K562 (cell line): ENCODE measurements around the gene SLC2A13. TPM values are rescaled to one million over a fixed set of nuclear protein-coding genes. Genes with fewer than 3 reads are reported as not detected.

ENCODE experiments used
- ATAC-seq: fragments of 200-7000 bp; cut with Tn5 transposase; 3 replicates; pipeline ENCODE4 v1.9.1; 2020; ENCODE audit warnings: moderate library complexity
- BruUV-seq: library from RNA; stranded (reverse); fragments of 400-500 nt; replicated peaks from 2 replicates; lab custom pipeline; 2021; lab: Mats Ljungman, UMichigan
- CTCF ChIA-PET: fragments of 300-600 bp; formaldehyde crosslinking; extraction: SDS; loops from one replicate; lab custom pipeline; 2021; ENCODE audit warnings: low intra/inter-chr PET ratio; lab: Yijun Ruan, JAX
- POLR2A ChIA-PET: fragments of 300-600, 350-650 bp; sonication (Branson Sonifier 250); formaldehyde crosslinking; extraction: SDS; loops from one replicate; lab custom pipeline; 2021; ENCODE audit warnings: antibody characterized with exemption, inconsistent platforms; lab: Yijun Ruan, JAX
- DNase-seq, 4 experiments: peaks; one replicate each; pipeline versions ENCODE4 v3.0.0 to v3.0.0-alpha.2; 2011 to 2018; ENCODE audit warnings: low spot score in 3 of 4, mixed read lengths in 3 of 4; ENCODE audit errors: extremely low read depth in 1 of 4
- FAIRE-seq: peaks from 2 replicates; lab custom pipeline; 2011; peaks lifted over from hg19 to GRCh38; lab: Jason Lieb, UNC
- H2AFZ ChIP-seq: 2 replicates; pipeline ENCODE4 v1.6.0; 2011; ENCODE audit warnings: low read depth, low read length, control low read depth, inconsistent platforms
- H3K27ac ChIP-seq: fragments of 200-600 bp; 3 replicates; pipeline ENCODE4 v1.8.0; 2011; ENCODE audit warnings: low read depth, mild to moderate bottlenecking, control low read depth, inconsistent platforms, low read length, moderate library complexity, mixed read lengths; ENCODE audit errors: extremely low read depth
- H3K27me3 ChIP-seq, 2 experiments: fragments of 300-600 bp in 1 of 2; 2 replicates in 1 of 2; 3 replicates in 1 of 2; pipeline versions ENCODE4 v1.6.0 to v1.8.0; 2011; ENCODE audit warnings: inconsistent platforms in 2 of 2, low read length in 2 of 2, mild to moderate bottlenecking in 1 of 2, mixed read lengths in 1 of 2, moderate library complexity in 1 of 2; ENCODE audit not compliant: control insufficient read depth in 2 of 2, insufficient read depth in 2 of 2
- H3K36me3 ChIP-seq: fragments of 300-600 bp; 3 replicates; pipeline ENCODE4 v1.8.0; 2011; ENCODE audit warnings: mild to moderate bottlenecking, low read length, inconsistent platforms; ENCODE audit not compliant: control insufficient read depth, insufficient read depth
- H3K4me1 ChIP-seq, 2 experiments: fragments of 200-600 bp in 1 of 2; replicated peaks in 1 of 2; 2 replicates in 1 of 2; 3 replicates in 1 of 2; pipeline versions ENCODE4 v1.5.1 to v1.8.0; 2011; ENCODE audit warnings: inconsistent platforms in 2 of 2, low read length in 2 of 2, mild to moderate bottlenecking in 1 of 2, mixed read lengths in 1 of 2, moderate library complexity in 1 of 2; ENCODE audit not compliant: control insufficient read depth in 2 of 2, insufficient read depth in 2 of 2
- H3K4me2 ChIP-seq: 2 replicates; pipeline ENCODE4 v1.6.1; 2011; ENCODE audit warnings: low read length, control low read depth, inconsistent platforms, mixed read lengths; ENCODE audit not compliant: insufficient read depth
- H3K4me3 ChIP-seq: fragments of 200-600 bp; sonication (generic), shearing (Covaris generic); 2 replicates; pipeline ENCODE4 v1.5.1; 2016; ENCODE audit warnings: control low read depth, inconsistent platforms
- H3K79me2 ChIP-seq: fragments of 200-600 bp; 3 replicates; pipeline ENCODE4 v1.8.0; 2011; ENCODE audit warnings: low read length, inconsistent platforms; ENCODE audit not compliant: control insufficient read depth, insufficient read depth
- H3K9ac ChIP-seq, 2 experiments: 2 replicates each; pipeline versions ENCODE4 v1.6.0 to v1.6.1; 2011; ENCODE audit warnings: low read depth in 2 of 2, low read length in 2 of 2, control low read depth in 1 of 2, inconsistent platforms in 1 of 2, mild to moderate bottlenecking in 1 of 2, mixed read lengths in 1 of 2; ENCODE audit not compliant: insufficient read depth in 1 of 2
- H3K9me1 ChIP-seq: one replicate; pipeline ENCODE4 v1.6.0; 2011; ENCODE audit warnings: inconsistent platforms, mild to moderate bottlenecking, low read length, moderate library complexity; ENCODE audit not compliant: control insufficient read depth, insufficient read depth
- H3K9me3 ChIP-seq: replicated peaks from 2 replicates; pipeline ENCODE4 v1.5.1; 2011; ENCODE audit warnings: low read depth, low read length, inconsistent platforms; ENCODE audit not compliant: control insufficient read depth, insufficient read depth
- H4K20me1 ChIP-seq: replicated peaks from 2 replicates; pipeline ENCODE4 v1.6.1; 2011; ENCODE audit warnings: low read length, inconsistent platforms, mixed read lengths; ENCODE audit not compliant: control insufficient read depth, insufficient read depth
- EHMT2 ChIP-seq: fragments of 450-650 bp; IDR thresholded peaks from 2 replicates; pipeline ENCODE4 v1.6.1; 2018; ENCODE audit warnings: antibody characterized with exemption
- ERF ChIP-seq: fragments of 450-650 bp; formaldehyde crosslinking; IDR thresholded peaks from 2 replicates; pipeline ENCODE4 v1.4.0; 2020; ENCODE audit warnings: mild to moderate bottlenecking, mixed read lengths
- RAD21 ChIP-seq, 2 experiments: fragments of 250-450 bp in 1 of 2; fragments of 450-650 bp in 1 of 2; sonication (Bioruptor Pico) in 1 of 2; formaldehyde crosslinking in 1 of 2; IDR thresholded peaks in 1 of 2; conservative IDR thresholded peaks in 1 of 2; 2 replicates each; pipeline versions ENCODE4 v1.4.0 to v1.8.0; 2020 to 2022; ENCODE audit warnings: mild to moderate bottlenecking in 2 of 2, moderate library complexity in 1 of 2
- SETDB1 ChIP-seq: IDR thresholded peaks from one replicate; pipeline ENCODE4 v1.6.1; 2012; ENCODE audit warnings: low read length, control low read depth, inconsistent platforms
- SMC3 ChIP-seq: conservative IDR thresholded peaks from 2 replicates; pipeline ENCODE4 v1.6.1; 2011; ENCODE audit warnings: low read depth, low read length, improper control_type of control experiment; ENCODE audit not compliant: insufficient read depth
- ZSCAN29 ChIP-seq: fragments of 450-650 bp; IDR thresholded peaks from 2 replicates; pipeline ENCODE4 v1.6.1; 2017
- WGBS: fragments of 100-300 bp; shearing (Covaris generic); methylation state at CpG from one replicate; pipeline ENCODE4 v1.1.6; 2016; ENCODE audit warnings: low coverage, mixed read lengths; ENCODE audit not compliant: insufficient coverage; ENCODE audit errors: missing lambda C conversion rate; 5-methylcytosine and 5-hydroxymethylcytosine counted together
- in situ Hi-C: fragments of 300-500 bp; cut with MboI; formaldehyde crosslinking; loops from 4 replicates; pipeline ENCODE4 v1.15.0; 2018; ENCODE audit warnings: inconsistent platforms, mixed read lengths
- intact Hi-C: fragments of 100-400 bp; cut with micrococcal nuclease; formaldehyde crosslinking; loops from 2 replicates; pipeline ENCODE4 v1.14.2; 2022
- polyA plus RNA-seq, 8 experiments: library from polyadenylated mRNA; depleted of rRNA in 4 of 8; stranded (reverse) in 5 of 8; unstranded in 3 of 8; fragments of >200 nt; fragmentation: Nextera tagmentation in 2 of 8; fragmentation: Illumina TruSeq in 1 of 8; extraction: Ambion mirVana in 2 of 8; extraction: Trizol in 1 of 8; gene quantifications; 2 replicates each; pipeline versions ENCODE4 v1.2.1 to v1.2.3, GENCODE V29; 2011 to 2014; ENCODE audit warnings: inconsistent platforms in 1 of 8, missing spikeins in 1 of 8
- total RNA-seq, 7 experiments: library from RNA; depleted of rRNA in 6 of 7; stranded (reverse); fragments of >200 nt in 6 of 7; fragmentation: Illumina TruSeq in 2 of 7; extraction: Trizol in 2 of 7; gene quantifications; 2 replicates each; pipeline versions ENCODE4 v1.2.1 to v1.2.3, GENCODE V29; 2011 to 2021; ENCODE audit warnings: low replicate concordance in 1 of 7
- TF ChIP-seq, protein P1 (sequence below): fragments of 450-650 bp; formaldehyde crosslinking; IDR thresholded peaks from 2 replicates; pipeline ENCODE4 v1.4.0; 2020; ENCODE audit warnings: mild to moderate bottlenecking, moderate library complexity
- TF ChIP-seq, protein P2 (sequence below), 3 experiments: IDR thresholded peaks in 2 of 3; conservative IDR thresholded peaks in 1 of 3; 2 replicates each; pipeline ENCODE4 v1.5.1; 2011 to 2012; ENCODE audit warnings: low read length in 3 of 3, mild to moderate bottlenecking in 3 of 3, control low read depth in 2 of 3, improper control_type of control experiment in 1 of 3, inconsistent platforms in 1 of 3, low read depth in 1 of 3, mixed read lengths in 1 of 3, moderate library complexity in 1 of 3; ENCODE audit not compliant: insufficient read depth in 2 of 3
- TF ChIP-seq, protein P3 (sequence below): fragments of 150-350 bp; IDR thresholded peaks from 2 replicates; pipeline ENCODE4 v1.6.1; 2014; ENCODE audit warnings: low read depth, mild to moderate bottlenecking, low read length, borderline replicate concordance

Gene SLC2A13
- total and polyA plus RNA-seq, 9 of the 15 experiments (the other 6 are each of a cell fraction or from before 2014, with no cell fraction given): 1.7 to 12.4 (median 9.0) TPM

DNA sequence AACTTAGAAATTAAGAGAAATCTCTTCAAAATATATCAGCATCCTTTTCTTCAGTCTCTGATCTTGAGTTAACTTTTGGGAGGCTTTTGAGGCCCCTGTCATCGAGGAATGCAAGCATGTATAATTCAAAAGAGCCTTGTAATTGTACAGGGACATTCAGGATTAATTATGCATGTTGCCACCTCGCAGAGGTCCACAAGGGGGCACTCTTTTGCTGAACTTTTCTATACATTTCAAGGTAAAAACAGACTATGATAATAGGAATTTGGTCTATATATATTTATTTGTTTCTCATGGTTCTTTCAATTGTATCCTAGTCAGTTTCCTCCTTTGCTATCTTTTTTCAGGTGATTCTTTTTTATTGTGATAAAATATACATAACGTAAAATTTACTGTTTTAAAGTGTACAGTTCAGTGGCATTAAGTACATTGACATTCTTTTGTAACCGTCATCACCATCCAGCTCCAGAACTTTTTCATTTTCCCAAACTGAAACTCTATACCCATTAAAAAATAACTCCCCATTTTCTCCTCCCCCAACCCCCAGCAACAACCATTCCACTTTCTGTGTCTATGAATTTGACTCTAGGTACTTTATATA is 47.0 kb upstream of the SLC2A13 start:
- H3K27me3 ChIP-seq: no peaks in the 10 kb centered on the region
- intact Hi-C loops: loop anchor here (10.0 kb wide), 1 partner anchor 772 kb away; no protein-coding TSS in a partner anchor
- POLR2A ChIA-PET: no interaction called here
- 6% methylated on average over 4 of the region's 4 CpGs for WGBS
- BruUV-seq: no TSS peak
- no peak overlapping the region for H3K4me2 ChIP-seq
- no peaks in the 10 kb centered on the region for H4K20me1 ChIP-seq
- FAIRE-seq: peak; percentile 74
- in situ Hi-C loops: loop anchor here (25.0 kb wide), 1 partner anchor 759 kb away; no protein-coding TSS in a partner anchor
- no peak overlapping the region for H2AFZ ChIP-seq
- H3K9ac ChIP-seq: no peak overlapping the region
- no peaks in the 10 kb centered on the region for H3K4me1 ChIP-seq
- CTCF ChIA-PET: no interaction called here
- peak; percentile 70; the same call in 1 of the 3 replicates for ATAC-seq
- TF ChIP-seq SETDB1: no peak
- TF ChIP-seq, protein P1, sequence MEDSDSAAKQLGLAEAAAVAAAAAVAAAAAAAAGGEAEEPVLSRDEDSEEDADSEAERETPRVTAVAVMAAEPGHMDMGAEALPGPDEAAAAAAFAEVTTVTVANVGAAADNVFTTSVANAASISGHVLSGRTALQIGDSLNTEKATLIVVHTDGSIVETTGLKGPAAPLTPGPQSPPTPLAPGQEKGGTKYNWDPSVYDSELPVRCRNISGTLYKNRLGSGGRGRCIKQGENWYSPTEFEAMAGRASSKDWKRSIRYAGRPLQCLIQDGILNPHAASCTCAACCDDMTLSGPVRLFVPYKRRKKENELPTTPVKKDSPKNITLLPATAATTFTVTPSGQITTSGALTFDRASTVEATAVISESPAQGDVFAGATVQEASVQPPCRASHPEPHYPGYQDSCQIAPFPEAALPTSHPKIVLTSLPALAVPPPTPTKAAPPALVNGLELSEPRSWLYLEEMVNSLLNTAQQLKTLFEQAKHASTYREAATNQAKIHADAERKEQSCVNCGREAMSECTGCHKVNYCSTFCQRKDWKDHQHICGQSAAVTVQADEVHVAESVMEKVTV (CRISPR knock-in tag): 0 out of 2 replicates have a peak, but pooled peaks have one; percentile 17
- no peak for TF ChIP-seq ERF (CRISPR knock-in tag)
- TF ChIP-seq, protein P2, sequence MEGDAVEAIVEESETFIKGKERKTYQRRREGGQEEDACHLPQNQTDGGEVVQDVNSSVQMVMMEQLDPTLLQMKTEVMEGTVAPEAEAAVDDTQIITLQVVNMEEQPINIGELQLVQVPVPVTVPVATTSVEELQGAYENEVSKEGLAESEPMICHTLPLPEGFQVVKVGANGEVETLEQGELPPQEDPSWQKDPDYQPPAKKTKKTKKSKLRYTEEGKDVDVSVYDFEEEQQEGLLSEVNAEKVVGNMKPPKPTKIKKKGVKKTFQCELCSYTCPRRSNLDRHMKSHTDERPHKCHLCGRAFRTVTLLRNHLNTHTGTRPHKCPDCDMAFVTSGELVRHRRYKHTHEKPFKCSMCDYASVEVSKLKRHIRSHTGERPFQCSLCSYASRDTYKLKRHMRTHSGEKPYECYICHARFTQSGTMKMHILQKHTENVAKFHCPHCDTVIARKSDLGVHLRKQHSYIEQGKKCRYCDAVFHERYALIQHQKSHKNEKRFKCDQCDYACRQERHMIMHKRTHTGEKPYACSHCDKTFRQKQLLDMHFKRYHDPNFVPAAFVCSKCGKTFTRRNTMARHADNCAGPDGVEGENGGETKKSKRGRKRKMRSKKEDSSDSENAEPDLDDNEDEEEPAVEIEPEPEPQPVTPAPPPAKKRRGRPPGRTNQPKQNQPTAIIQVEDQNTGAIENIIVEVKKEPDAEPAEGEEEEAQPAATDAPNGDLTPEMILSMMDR (IDR thresholded peaks at IDR 0.05 in 2 of 3, conservative IDR thresholded peaks at IDR 0.05 in 1 of 3; ENCODE audit: insufficient read depth in 2 of 3, low read depth in 1 of 3, low read length in 3 of 3): peak; percentile 39 to 71 (median 62); a peak in 5 of 6 replicates
- no peak for TF ChIP-seq EHMT2
- TF ChIP-seq, protein P3, sequence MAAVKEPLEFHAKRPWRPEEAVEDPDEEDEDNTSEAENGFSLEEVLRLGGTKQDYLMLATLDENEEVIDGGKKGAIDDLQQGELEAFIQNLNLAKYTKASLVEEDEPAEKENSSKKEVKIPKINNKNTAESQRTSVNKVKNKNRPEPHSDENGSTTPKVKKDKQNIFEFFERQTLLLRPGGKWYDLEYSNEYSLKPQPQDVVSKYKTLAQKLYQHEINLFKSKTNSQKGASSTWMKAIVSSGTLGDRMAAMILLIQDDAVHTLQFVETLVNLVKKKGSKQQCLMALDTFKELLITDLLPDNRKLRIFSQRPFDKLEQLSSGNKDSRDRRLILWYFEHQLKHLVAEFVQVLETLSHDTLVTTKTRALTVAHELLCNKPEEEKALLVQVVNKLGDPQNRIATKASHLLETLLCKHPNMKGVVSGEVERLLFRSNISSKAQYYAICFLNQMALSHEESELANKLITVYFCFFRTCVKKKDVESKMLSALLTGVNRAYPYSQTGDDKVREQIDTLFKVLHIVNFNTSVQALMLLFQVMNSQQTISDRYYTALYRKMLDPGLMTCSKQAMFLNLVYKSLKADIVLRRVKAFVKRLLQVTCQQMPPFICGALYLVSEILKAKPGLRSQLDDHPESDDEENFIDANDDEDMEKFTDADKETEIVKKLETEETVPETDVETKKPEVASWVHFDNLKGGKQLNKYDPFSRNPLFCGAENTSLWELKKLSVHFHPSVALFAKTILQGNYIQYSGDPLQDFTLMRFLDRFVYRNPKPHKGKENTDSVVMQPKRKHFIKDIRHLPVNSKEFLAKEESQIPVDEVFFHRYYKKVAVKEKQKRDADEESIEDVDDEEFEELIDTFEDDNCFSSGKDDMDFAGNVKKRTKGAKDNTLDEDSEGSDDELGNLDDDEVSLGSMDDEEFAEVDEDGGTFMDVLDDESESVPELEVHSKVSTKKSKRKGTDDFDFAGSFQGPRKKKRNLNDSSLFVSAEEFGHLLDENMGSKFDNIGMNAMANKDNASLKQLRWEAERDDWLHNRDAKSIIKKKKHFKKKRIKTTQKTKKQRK: no peak
- TF ChIP-seq SMC3: peak; percentile 50
- no peak for TF ChIP-seq ZSCAN29
- peak; percentile 45 to 59; a peak in 3 of 4 replicates for TF ChIP-seq RAD21 (CRISPR knock-in tag; conservative IDR thresholded peaks at IDR 0.05 in 1 of 2, IDR thresholded peaks at IDR 0.05 in 1 of 2)
- no peaks in the 10 kb centered on the region for H3K9me3 ChIP-seq
- no peak overlapping the region for H3K4me3 ChIP-seq
- H3K9me1 ChIP-seq: no peaks in the 10 kb centered on the region
- no peaks in the 10 kb centered on the region for H3K36me3 ChIP-seq
- peak in 3 of 4 experiments; percentile 8 to 56 (median 9) for DNase-seq
- H3K27ac ChIP-seq: no peak overlapping the region
- no peaks in the 10 kb centered on the region for H3K79me2 ChIP-seq
